GM12874 (cell line): Measurements from ENCODE around the gene IMMT.

Experiments used
- TF ChIP-seq, protein P1 (sequence below): IDR thresholded peaks from 2 replicates; pipeline ENCODE4 v1.5.1; 2011; ENCODE audit warnings: low read depth, mild to moderate bottlenecking, control low read depth, low read length, moderate library complexity; ENCODE audit not compliant: insufficient read depth

Gene IMMT

DNA sequence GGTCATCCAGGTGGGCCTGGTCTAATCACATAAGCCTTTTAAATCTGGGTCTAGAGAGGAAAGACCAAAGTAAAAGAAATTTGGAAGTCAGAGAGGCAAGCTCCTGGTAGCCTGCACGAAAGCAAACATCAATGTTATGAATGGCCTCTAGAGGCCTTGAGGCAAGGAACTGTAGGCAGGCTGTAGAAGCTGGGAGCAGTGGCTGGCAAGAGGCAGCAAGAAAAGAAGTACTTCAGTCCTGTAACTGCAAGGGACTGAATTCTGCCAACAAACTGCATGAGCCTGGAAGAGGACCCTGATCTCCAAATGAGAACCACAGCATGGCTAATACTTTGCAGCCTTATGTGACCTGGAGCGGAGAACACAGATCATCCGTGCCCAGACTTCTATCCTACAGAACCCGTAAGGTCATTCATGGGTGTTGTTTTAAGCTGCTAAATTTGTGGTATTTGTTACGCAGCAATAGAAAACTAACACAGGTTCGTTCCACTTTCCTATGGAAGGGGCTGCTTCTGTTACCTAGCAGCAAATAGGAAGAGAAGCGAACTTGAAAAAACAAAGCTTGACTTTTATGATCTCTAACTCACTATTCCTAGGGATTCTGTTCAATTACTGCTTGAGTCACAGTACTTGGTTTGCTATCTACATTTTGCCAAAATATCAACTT is 1.2 kb downstream of the IMMT start:
- TF ChIP-seq, protein P1, sequence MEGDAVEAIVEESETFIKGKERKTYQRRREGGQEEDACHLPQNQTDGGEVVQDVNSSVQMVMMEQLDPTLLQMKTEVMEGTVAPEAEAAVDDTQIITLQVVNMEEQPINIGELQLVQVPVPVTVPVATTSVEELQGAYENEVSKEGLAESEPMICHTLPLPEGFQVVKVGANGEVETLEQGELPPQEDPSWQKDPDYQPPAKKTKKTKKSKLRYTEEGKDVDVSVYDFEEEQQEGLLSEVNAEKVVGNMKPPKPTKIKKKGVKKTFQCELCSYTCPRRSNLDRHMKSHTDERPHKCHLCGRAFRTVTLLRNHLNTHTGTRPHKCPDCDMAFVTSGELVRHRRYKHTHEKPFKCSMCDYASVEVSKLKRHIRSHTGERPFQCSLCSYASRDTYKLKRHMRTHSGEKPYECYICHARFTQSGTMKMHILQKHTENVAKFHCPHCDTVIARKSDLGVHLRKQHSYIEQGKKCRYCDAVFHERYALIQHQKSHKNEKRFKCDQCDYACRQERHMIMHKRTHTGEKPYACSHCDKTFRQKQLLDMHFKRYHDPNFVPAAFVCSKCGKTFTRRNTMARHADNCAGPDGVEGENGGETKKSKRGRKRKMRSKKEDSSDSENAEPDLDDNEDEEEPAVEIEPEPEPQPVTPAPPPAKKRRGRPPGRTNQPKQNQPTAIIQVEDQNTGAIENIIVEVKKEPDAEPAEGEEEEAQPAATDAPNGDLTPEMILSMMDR: no peak

DNA sequence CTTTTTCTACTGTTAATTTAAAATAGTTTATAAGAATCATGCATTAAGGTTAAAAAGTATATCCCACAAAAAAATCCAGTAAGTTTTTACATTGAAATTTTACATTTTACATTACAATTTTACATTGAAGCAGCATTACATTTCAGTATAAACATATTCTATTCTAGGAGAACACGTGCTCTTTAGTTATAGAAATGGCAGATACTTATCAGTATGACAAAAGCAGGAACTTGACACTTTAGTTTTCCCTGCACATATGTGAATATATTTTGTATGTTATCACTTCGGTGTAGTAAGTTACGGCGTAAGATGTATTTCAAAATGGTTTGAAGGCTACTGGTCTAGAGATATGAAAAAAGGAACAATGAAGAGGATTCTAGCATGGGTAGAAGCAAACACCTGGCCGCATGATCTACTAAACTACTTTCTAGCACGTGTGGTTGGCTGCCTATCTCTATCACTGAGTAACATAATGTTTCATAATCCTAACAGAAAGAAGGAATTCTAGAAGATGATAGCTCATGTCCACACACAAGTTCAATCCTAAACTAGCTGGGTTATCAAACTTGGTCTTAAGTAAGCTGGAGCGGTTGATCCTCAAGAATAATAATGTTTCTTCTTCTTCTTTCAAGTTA is 5.4 kb downstream of the IMMT start:
- TF ChIP-seq, protein P1: no peak

DNA sequence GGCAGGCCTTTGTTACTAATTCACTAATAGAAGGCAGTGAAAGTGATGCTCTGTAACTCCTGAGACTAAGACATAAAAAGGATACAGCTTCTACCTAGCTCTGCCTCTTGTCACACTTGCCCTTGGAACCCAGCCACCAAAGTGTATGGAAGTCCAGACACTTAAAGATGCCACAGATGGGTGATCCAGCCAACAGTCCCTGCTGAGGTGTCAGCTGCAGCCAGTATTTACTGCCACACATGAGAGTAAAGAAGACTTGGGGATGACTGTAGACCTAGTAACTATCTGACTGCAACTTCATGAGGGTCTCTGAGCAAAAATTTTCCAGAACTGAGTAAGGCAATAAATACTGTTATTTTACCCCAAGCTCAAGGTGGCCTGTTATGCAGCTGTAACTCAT is 8.8 kb downstream of the IMMT start:
- TF ChIP-seq, protein P1: no peak

DNA sequence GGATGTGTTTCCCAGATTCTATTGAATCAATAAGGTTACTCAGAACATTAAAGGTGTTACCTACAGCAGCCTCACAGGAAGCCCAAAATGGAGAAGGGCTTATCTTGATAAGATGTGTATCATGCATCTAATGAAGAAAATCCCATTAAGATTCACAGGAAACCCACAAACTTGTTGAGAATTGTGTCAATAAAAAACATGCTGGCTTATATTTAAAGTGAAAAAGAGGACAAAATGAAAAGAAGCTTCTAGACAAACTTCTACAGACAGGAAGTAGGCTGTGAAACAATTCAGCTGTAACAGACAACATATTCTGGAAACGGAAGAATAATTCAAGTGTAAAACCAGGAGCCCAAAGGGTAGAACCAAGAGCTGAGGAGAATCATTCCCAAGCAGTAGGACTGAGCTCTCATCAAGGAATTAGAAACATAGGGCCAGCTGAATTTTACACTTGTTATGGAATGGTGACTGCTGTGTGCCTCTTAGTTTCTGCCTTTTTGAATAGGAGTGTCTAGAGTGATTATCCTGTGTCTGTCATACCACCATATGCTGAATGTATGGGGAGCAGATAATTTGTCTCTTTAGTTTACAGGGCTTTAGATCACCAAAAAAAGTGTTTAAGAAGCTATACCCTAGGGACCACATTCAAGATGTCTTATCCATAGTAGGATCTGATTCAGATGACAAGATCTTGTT is 9.6 kb downstream of the IMMT start:
- TF ChIP-seq, protein P1: no peak

DNA sequence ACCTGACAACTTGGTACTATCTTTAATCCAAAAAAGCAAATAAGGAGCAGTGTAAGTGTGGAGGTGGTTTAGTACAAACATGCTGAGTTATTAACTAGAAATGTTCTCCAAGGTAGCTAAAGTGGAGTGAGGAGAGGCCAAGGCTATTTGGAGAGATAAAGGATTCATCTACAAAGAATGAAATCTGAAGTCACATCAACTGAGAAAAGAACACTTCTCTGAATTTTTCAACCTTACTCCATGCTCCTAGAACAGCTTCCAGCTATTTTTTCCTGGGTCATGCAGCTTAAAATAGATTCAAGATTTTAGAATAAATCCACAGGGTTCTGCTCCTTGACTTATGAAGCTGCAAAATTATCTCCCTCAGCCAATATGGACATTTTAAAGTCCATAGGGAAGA is 18.7 kb downstream of the IMMT start:
- TF ChIP-seq, protein P1: no peak

DNA sequence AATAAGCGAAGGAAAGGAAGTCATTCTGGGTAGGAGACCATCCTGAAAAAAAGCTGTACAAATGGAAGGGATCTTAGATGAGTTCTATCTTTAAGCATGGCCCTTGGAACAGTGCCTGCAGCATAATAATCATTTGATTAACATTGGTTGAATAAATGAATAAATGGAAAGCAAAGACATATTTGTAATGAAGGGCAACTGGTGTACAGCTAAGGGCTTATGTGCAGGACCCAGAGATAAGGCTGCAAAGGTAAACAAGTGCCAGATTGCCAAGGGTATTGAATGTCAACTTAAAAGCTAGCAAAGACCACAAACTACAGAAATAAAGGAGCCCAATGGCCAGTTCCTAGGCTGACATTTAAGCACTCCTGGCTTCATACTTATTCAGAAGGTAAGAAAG is 19.4 kb downstream of the IMMT start:
- TF ChIP-seq, protein P1: no peak

DNA sequence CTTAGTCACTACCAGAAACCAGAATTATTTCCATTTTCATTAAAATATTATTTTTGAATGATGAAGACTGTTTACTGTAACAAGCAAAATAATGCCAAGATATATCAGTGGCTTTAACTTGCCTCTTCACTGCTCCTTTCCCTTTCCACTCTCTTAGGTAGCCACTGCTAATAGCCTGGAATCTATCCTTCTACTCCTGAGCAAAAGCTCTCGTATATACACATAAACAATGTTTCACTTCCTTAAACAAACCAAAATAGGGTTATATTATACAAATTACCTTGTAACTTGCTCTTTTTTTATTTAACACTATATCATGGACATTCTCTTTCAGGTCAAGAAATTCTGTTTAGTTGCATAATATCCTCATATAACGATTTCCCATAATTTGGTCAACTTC is 20.8 kb downstream of the IMMT start:
- TF ChIP-seq, protein P1: no peak
